Colonic mucosa (tissue), 4 donors: ENCODE data around the gene C2CD2L. TPM values are rescaled to one million over a fixed set of nuclear protein-coding genes. Genes with fewer than 3 reads are reported as not detected.
A peak's percentile ranks its signal among the peaks of the same experiment; 100 is the strongest.
"Not testable (repeated sequence)": the region's sequence is repeated elsewhere in the genome, so short reads cannot be mapped to it uniquely, and the experiment has no call there.

Experiments
- DNase-seq: peaks from one replicate; pipeline ENCODE4 v3.0.0-alpha.2; 2020
- H3K27ac ChIP-seq: fragments of 200-600 bp; one replicate; pipeline ENCODE4 v1.8.0; 2021
- H3K27me3 ChIP-seq: fragments of 200-600 bp; one replicate; pipeline ENCODE4 v1.8.0; 2021
- H3K36me3 ChIP-seq: fragments of 200-600 bp; one replicate; pipeline ENCODE4 v1.8.0; 2021
- H3K4me1 ChIP-seq: fragments of 200-600 bp; one replicate; pipeline ENCODE4 v1.8.0; 2021; ENCODE audit warnings: mild to moderate bottlenecking
- H3K4me3 ChIP-seq: fragments of 200-600 bp; one replicate; pipeline ENCODE4 v1.8.0; 2021
- H3K9ac ChIP-seq, 2 donors: one replicate each; pipeline ENCODE4 v1.7.0; 2013; ENCODE audit warnings: control low read depth in 2 of 2, low read depth in 2 of 2, low read length in 2 of 2
- H3K9me3 ChIP-seq: fragments of 200-600 bp; one replicate; pipeline ENCODE4 v1.8.0; 2021
- intact Hi-C: fragments of 100-400 bp; cut with DNase I; formaldehyde crosslinking; loops from one replicate; pipeline ENCODE4 v1.14.1; 2022
- total RNA-seq, 2 donors: library from RNA; stranded (reverse); fragmentation: NEBNext Ultra II Directional in 1 of 2; extraction: Animal tissue kit (Norgen Biotek cat#: 25700) in 1 of 2; gene quantifications; one replicate each; pipeline ENCODE4 v1.2.1, GENCODE V29; 2021
- TF ChIP-seq, protein P1 (sequence below): fragments of 200-600 bp; IDR thresholded peaks from one replicate; pipeline ENCODE4 v1.8.0; 2022; ENCODE audit warnings: antibody characterized with exemption, mild to moderate bottlenecking
- donor health status: healthy.
- donor health status: DM: no; HTN: no; CAD: no.
- donor health status: DM: no; HTN: no; CAD: no.

Gene C2CD2L
- 10 to 100 TPM; 20.6 to 27.9 TPM for total RNA-seq

DNA sequence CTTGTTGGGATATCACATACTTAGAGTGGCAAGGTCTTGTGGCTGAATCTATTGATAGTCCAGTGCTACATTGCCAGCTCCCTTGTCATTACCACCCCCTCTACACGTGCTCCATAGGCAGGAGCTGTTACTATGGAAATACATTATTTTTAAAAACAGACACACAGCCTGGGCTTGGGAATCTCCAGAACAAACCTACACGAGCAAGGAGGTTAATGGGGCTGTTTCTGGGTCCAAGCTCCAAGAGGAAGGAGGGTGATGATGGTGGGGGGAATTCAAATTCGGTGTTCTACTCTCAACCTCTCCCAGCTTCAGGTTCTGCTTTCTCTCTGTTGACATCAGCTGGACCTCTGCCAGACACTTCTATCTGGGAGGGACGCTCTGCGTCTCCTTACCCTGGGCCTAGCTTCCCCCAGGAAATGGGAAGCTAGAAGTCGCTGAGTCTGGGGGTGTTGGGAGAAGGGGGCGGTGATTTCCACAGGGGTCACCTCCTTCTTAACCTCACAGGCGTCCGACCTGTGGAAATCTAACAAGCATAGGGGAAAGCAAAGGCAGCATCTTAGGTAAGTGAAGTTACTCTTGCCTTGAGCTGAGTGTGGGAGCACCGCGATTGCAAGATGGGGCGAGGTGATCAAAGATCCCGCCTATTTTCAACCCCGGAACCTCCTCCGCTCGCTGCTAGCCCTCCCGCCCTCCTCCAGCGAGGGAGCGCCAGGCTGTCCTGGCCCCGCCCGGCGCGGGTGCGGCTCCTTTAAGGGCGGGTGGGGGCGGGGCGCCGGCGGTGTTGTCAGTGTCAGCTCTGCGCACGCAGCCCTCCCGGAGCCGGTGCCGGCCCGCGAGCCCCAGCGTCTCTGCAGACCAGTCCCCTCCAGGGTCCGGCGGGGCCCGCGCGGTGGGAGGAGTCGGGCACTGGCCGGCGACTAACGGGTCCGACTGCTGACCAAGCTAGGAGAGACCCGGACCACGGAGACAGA, at the start of gene C2CD2L:
Gene C2CD2L (plus strand): TSS at position 781 of the 974 bp plus-strand sequence. CDS start 398 bp downstream, outside the sequence.
- Histone ChIP-seq H3K27ac (peak within 1 kb of the TSS; percentile 65), H3K4me3 (peak within 1 kb of the TSS; percentile 86), H3K36me3 (no peaks in the 10 kb centered on the region), H3K27me3 (no peaks in the 10 kb centered on the region), H3K9ac (peak within 1 kb of the TSS; percentile 86 to 90), H3K9me3 (no peaks in the 10 kb centered on the region), H3K4me1 (peaks cover 6% of the 10 kb centered on the region)
- TF ChIP-seq, protein P1, sequence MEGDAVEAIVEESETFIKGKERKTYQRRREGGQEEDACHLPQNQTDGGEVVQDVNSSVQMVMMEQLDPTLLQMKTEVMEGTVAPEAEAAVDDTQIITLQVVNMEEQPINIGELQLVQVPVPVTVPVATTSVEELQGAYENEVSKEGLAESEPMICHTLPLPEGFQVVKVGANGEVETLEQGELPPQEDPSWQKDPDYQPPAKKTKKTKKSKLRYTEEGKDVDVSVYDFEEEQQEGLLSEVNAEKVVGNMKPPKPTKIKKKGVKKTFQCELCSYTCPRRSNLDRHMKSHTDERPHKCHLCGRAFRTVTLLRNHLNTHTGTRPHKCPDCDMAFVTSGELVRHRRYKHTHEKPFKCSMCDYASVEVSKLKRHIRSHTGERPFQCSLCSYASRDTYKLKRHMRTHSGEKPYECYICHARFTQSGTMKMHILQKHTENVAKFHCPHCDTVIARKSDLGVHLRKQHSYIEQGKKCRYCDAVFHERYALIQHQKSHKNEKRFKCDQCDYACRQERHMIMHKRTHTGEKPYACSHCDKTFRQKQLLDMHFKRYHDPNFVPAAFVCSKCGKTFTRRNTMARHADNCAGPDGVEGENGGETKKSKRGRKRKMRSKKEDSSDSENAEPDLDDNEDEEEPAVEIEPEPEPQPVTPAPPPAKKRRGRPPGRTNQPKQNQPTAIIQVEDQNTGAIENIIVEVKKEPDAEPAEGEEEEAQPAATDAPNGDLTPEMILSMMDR, result no peak
- DNase-seq, result peak; percentile 93
- intact Hi-C loops, result no loop called here

DNA sequence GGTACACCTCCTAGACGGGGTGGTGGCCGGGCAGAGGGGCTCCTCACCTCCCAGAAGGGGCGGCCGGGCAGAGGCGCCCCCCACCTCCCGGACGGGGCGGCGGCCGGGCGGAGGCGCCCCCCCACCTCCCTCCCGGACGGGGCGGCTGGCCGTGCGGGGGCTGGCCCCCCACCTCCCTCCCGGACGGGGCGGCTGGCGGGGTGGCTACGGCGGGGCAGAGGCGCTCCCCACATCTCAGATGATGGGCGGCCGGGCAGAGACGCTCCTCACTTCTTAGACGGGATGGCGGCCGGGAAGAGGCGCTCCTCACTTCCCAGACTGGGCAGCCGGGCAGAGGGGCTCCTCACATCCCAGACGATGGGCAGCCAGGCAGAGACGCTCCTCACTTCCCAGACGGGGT, 48.0 kb upstream of the C2CD2L start:
- H3K4me3 ChIP-seq, H3K9ac ChIP-seq, H3K27ac ChIP-seq, H3K4me1 ChIP-seq, DNase-seq, intact Hi-C loops, H3K27me3 ChIP-seq, H3K9me3 ChIP-seq, H3K36me3 ChIP-seq: not testable (repeated sequence)

DNA sequence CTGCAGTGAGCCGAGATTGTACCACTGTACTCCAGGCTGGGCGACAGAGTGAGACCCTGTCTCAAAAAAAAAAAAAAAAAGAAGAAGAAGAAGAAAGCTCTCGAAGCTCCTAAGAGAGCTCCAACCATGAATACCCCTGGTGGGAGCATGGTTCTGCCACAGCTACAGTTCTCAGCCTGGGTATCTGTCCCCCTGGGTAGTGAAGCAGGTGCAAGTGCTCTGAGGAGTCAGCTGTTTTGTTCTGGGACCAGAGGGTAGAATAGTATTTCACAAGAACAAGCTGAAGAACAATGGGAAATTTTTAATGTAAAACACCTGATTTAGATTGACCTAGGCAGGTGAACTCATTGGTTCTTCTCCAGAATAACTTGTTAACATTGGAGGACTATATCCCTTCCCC, 45.9 kb upstream of the C2CD2L start:
- DNase-seq, result no peak

DNA sequence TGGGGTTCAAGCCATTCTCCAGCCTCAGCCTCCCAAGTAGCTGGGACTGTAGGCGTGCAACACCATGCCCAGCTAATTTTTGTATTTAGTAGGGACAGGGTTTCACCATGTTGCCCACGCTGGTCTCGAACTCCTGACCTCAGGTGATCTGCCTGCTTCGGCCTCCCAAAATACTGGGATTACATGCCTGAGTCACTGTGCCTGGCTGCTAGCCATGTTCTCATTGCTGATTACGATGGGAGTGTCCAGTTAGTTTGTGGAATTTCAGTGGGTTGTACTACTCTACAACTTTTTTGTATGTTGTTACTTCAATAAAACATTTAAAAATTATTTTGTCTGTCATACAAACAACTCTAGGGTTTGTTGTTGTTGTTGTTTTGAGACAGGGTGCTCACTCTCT, 44.4 kb upstream of the C2CD2L start:
- no peak overlapping the region for H3K27ac ChIP-seq
- peak; percentile 36 for DNase-seq
- no peaks in the 10 kb centered on the region for H3K4me1 ChIP-seq
- TF ChIP-seq, protein P1, result no peak
- H3K36me3 ChIP-seq, result no peaks in the 10 kb centered on the region
- no peak overlapping the region for H3K9ac ChIP-seq
- H3K9me3 ChIP-seq, result no peaks in the 10 kb centered on the region
- no peaks in the 10 kb centered on the region for H3K27me3 ChIP-seq
- no peak overlapping the region for H3K4me3 ChIP-seq
- intact Hi-C loops, result no loop called here

More for the DNA sequence above, 45.9 kb upstream of the C2CD2L start:
- H3K27me3 ChIP-seq, result no peaks in the 10 kb centered on the region
- H3K36me3 ChIP-seq, result no peaks in the 10 kb centered on the region
- no peaks in the 10 kb centered on the region for H3K4me1 ChIP-seq
- H3K27ac ChIP-seq, result no peak overlapping the region
- intact Hi-C loops, result no loop called here
- H3K9me3 ChIP-seq, result no peaks in the 10 kb centered on the region
- H3K4me3 ChIP-seq, result no peak overlapping the region
- TF ChIP-seq, protein P1, result no peak
- H3K9ac ChIP-seq, result no peak overlapping the region

DNA sequence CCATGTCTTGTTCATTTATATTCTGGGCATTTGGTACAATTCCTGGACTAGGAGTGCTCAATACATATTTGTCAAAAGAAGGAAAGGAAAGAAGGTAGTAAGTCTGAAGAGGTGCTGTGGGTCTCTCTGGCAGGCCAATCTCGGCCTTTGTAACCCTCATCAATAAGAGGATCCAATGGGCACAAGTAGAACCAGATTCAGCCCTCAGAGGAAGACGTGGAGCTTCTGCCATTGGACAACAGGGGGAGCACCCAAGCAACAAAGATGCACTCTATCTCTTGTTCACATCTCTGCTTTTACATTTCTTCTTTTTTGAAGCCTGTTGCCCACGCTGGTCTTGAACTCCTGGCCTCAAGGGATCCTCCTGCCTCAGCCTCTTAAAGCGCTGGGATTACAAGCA, 41.8 kb upstream of the C2CD2L start:
- DNase-seq, result no peak
- Histone ChIP-seq H3K9me3 (no peaks in the 10 kb centered on the region), H3K4me1 (no peaks in the 10 kb centered on the region), H3K27me3 (no peaks in the 10 kb centered on the region), H3K36me3 (no peaks in the 10 kb centered on the region), H3K9ac (no peak overlapping the region), H3K27ac (no peak overlapping the region), H3K4me3 (no peak overlapping the region)
- intact Hi-C loops, result no loop called here
- TF ChIP-seq, protein P1, result no peak
